HG03469 (cell line): ENCODE data around the gene SCAMP4.
"Not testable (repeated sequence)": the region's sequence is repeated elsewhere in the genome, so short reads cannot be mapped to it uniquely, and the experiment has no call there.

ENCODE experiments used
- ATAC-seq: cut with Tn5 transposase; IDR thresholded peaks from one replicate; pipeline ENCODE4 v1.9.1; 2021; ENCODE audit warnings: mild to moderate bottlenecking, moderate library complexity, moderate number of reproducible peaks; ENCODE audit not compliant: unreplicated experiment

SCAMP4 gene

GRCh38 chr19:1882786-1883692 is 22.2 kb upstream of the SCAMP4 start:
- no peak for ATAC-seq

GRCh38 chr19:1883784-1884183 is 21.4 kb upstream of the SCAMP4 start:
- no peak for ATAC-seq

- no peak for ATAC-seq
These were observed 20.9 kb upstream of the SCAMP4 start for GRCh38 chr19:1884291-1884718.

- peak; percentile 7 for ATAC-seq
These were observed 20.4 kb upstream of the SCAMP4 start for GRCh38 chr19:1884719-1885334.

GRCh38 chr19:1885398-1886119 is 19.6 kb upstream of the SCAMP4 start, which contains the start of gene ABHD17A:
ABHD17A (minus strand) TSS chr19:1885496; CDS start chr19:1881566, 3,930 bp downstream.
- peak; percentile 37 for ATAC-seq

GRCh38 chr19:1886360-1886759 is 18.8 kb upstream of the SCAMP4 start:
- ATAC-seq, result not testable (repeated sequence)

GRCh38 chr19:1888385-1888784 is 16.8 kb upstream of the SCAMP4 start:
- no peak for ATAC-seq

- ATAC-seq, result no peak
These were observed 15.3 kb upstream of the SCAMP4 start for GRCh38 chr19:1889907-1890306.

- no peak for ATAC-seq
These were observed 11.4 kb upstream of the SCAMP4 start for GRCh38 chr19:1893791-1894190.

- ATAC-seq, result no peak
These were observed 8.7 kb upstream of the SCAMP4 start for GRCh38 chr19:1896508-1896907.

- no peak for ATAC-seq
These were observed 3.2 kb upstream of the SCAMP4 start for GRCh38 chr19:1901940-1902404.

GRCh38 chr19:1902923-1903322 is 2.3 kb upstream of the SCAMP4 start:
- no peak for ATAC-seq

GRCh38 chr19:1904860-1905109 is 414 bp upstream of the SCAMP4 start:
- no peak for ATAC-seq

- ATAC-seq, result no peak
These were observed 720 bp downstream of the SCAMP4 start for GRCh38 chr19:1905863-1906375.

GRCh38 chr19:1906985-1907562 is 1.9 kb downstream of the SCAMP4 start:
- no peak for ATAC-seq

- no peak for ATAC-seq
These were observed 2.6 kb downstream of the SCAMP4 start for GRCh38 chr19:1907563-1908363.

- ATAC-seq, result no peak
These were observed 3.1 kb downstream of the SCAMP4 start for GRCh38 chr19:1908364-1908678.

- ATAC-seq, result no peak
These were observed 4.5 kb downstream of the SCAMP4 start for GRCh38 chr19:1909761-1910080.

GRCh38 chr19:1910177-1910576 is 5.0 kb downstream of the SCAMP4 start:
- ATAC-seq, result no peak

- no peak for ATAC-seq
These were observed 5.9 kb downstream of the SCAMP4 start for GRCh38 chr19:1911098-1911497.

- ATAC-seq, result no peak
These were observed 6.8 kb downstream of the SCAMP4 start for GRCh38 chr19:1911995-1912394.
